Amygdala (tissue), 56 donors: ENCODE data around the gene RALGPS1.

Experiments
- DNase-seq, 56 donors: peaks; one replicate each; lab custom pipeline; 2025; lab: John Stamatoyannopoulos, UW

RALGPS1 gene

DNA sequence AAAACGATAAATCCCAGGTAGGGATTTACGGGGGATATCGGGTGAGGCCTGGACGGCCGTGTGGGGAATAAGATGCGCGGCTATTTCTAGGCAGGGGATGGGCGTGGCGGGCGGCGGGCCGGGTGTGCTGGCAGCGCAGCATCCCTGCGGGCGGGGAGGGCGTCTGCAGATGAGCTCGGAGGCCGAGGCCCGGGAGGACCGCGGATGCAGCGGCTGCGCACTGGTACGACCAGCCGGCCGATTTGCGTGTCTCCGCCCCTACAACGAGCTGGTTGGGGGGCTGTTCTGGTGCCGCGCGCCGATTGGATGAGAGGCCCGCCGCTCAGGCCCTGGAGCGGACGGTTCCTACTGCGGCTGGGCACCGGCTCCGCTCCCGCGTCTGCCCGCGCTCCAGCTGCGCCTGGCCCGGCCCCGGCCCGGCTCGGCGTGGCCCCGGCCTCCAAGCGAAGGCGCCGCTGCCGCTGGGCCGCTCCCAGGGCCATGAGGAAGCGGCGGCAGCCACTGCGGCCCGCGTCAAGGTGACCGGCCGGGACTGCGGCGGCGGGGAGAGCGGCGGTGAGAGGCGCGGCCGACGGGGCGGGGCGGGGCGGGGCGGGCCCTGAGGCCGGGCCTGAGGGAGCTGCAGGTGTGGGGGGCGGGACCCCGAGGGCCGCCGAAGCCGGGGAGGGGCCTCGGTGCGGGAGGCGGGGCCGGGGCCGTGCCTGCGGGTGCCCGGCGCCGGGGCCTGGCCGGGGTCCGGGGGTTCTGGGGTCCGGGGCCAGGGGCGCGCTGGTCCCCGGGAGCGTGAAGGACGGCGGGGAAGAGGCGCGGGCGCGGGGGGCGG lies at the start of gene RALGPS1:
Gene RALGPS1 (plus strand): TSS at position 325 of the 823 bp plus-strand sequence. CDS start 47,508 bp downstream, outside the sequence.
- peak; percentile 47 to 98 (median 92) for DNase-seq

DNA sequence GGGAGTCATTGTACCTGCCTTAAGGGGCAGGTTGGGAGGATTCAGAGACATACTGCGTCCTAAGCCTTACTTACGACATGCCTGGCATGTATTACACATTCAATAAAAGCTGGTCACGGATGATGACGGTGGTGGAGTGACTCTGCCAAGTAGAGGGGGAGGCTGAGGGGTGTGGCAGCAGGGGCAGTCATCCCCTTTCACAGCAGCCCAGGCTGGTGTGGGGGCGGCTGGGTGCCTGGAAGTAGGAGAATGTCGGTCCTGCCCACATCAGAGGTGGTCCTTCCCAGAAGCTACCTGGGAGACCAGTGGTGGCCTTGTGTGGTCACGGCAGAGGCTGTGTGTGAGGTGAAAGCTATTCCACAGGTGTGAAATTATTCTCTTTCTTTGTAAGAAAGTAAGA lies 45.2 kb upstream of the RALGPS1 start:
- no peak for DNase-seq

DNA sequence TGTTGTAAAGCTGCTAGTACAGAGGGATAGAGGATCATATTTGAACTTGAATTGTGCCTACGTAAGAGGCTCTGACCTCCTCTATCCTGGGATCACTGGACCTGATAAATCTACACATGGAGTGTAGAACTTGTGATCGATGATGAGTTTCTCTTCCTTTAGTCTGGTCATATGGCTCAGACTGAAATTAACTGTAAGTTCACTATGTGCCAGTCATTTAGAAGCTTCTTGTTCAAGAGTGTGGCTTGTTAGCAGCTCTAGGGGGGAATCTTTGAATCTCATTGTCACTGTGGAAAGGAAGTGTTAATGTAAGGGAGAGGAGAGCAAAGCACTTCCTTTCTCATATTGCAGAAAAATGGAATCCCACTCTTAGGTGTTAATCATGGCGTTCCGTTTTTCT lies 42.1 kb upstream of the RALGPS1 start:
- no peak for DNase-seq

- no peak for DNase-seq
Measured at GRCh38 chr9:126874546-126875314, 39.9 kb upstream of the RALGPS1 start.

DNA sequence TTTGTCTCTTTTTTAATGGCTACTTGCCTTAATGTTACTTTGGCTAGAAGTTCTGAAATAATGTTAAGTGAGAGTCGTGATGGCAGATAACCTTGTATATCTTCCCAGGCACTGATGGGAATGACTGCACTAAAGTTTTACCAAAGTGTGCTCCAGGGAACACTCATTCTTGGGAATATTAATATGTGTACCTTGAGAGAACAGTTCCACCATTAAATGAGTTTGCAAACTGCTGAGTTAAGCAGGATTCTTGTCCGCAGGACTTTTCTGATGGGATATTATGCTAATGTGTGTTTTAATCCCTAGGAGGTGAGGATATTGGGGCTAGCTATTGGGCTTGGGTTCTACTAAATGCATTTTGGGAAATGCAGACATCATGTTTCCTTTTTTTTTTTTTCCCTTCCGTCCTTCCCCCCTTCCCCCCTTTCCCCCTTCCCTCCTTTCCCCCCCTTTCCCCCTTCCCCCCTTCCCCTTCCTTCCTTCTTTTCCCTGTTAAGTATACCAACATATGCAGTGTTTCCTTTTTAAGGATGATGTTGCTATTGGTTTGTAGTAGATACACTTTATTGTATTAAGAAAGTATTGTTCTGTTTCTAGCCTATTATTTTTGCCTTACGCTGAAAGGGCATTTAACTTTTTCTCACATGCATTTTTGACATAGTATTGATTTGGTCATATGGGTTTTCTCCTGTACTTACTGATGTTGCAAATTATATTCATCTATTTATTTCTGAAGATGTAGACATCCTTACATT lies 38.6 kb upstream of the RALGPS1 start:
- DNase-seq, result no peak

DNA sequence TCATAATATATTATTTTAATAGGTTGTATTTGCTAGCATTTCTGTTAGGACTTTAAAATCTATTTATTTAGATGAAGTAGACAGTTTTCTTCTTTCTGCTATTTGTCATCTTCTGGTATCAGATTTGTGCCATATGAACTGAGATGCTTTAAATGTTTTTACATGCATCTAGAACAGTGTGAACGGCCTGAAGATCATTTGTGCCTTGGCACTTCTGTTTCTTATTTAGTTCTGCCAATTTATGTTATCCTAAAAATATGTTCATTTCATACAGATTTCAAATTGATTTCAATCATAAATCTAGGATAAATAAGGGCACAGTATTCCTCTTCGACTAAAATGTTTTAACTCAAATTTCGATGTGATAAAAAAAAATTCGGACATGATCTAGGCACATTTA lies 38.1 kb upstream of the RALGPS1 start:
- DNase-seq, result no peak

GRCh38 chr9:126877418-126877817 lies 37.2 kb upstream of the RALGPS1 start:
- DNase-seq, result no peak

DNA sequence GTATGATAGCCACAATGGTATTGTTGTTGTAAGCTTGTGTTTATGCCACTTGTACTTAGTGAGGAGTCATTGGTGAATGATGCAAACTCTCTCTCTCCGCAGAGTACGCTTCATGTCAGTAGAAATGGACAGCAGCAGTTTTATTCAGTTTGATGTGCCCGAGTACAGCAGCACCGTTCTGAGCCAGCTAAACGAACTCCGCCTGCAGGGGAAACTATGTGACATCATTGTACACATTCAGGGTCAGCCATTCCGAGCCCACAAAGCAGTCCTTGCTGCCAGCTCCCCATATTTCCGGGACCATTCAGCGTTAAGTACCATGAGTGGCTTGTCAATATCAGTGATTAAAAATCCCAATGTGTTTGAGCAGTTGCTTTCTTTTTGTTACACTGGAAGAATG lies 35.3 kb upstream of the RALGPS1 start:
- DNase-seq, result peak in 1 of 56 donors; percentile 19

- no peak for DNase-seq
Measured at GRCh38 chr9:126880226-126880946, 34.2 kb upstream of the RALGPS1 start.

GRCh38 chr9:126880947-126881332 lies 33.6 kb upstream of the RALGPS1 start:
- peak in 26 of 56 donors; percentile 9 to 66 (median 36) for DNase-seq

DNA sequence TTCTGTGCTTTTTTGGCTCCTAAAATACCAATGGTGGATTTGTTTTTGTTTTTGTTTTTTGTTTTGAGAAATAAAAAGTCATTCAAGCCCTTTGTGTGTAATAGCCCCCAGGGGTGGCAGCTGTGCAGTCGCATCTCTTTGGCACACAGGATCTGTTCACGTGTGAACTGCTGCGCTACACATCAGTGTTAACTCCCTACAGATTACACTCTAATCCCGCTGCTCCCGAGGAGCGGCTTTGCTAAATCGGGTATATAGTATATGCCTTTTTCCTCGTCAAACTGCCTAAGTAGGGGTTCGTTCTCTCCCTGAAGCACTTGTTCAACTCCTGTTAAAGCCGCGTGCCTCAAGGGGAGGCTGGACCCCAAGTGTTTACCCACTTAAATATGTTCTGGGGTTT lies 31.8 kb upstream of the RALGPS1 start:
- DNase-seq, result no peak

DNA sequence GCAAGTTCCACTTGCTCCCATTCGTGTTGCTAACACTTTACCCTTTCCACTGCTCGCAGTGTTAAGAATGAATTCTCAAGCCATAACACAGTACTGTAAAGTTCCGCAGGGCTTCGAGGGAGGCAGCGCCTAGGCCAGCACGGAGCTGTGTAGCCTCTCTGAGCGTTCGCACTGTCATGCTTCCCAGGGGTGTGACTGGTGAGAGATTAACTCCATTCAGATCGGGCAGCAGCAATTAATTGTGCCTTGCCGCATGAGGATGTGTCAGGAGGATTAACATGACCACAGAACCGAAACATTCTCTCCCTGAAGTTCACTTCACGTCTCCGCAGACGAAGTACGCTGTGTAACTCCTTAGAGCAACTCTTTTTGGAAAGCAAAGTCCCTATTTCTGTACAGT lies 30.9 kb upstream of the RALGPS1 start:
- DNase-seq, result no peak

GRCh38 chr9:126885131-126885641 lies 29.4 kb upstream of the RALGPS1 start:
- peak in 2 of 56 donors; percentile 19 to 23 for DNase-seq

GRCh38 chr9:126886034-126886822 lies 28.4 kb upstream of the RALGPS1 start:
- DNase-seq, result no peak

DNA sequence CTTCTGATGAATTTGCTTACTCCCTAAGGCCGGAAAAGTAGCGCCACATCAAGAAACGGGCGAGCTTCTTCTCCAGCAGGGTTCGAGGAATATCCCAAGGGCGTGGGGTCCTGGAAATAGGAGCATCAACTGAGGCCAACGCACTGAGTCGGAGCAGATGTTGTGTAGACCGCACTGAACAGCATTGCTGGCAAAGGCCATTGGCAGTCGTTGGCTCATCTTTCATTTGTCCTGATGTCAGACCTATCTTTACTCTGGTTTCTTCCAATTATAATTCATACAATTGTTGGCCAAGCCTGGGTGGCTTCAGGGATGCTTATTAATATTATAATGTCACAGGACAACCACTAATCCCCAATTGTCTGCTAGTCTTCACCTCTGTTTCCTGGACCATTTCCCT lies 27.7 kb upstream of the RALGPS1 start:
- no peak for DNase-seq

DNA sequence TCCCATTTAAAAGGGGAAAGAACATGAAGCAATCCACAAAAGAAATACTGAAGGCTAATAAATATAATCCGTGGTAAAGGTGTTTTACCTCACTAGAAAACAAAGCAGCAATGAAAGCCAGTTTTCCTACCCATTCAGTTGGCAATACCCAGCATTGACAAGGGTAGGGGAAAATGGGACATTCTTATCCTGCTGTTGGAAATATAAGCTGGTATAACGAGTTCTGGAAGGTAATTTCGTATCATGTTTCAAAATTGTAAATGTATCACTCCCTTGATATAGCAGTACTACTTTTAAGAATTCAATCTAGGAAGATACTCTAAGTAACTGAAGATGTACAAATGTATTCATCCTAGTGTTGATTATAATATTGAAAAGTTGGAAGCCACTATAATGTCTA lies 22.9 kb upstream of the RALGPS1 start:
- DNase-seq, result no peak

GRCh38 chr9:126893079-126893478 lies 21.5 kb upstream of the RALGPS1 start:
- DNase-seq, result no peak

DNA sequence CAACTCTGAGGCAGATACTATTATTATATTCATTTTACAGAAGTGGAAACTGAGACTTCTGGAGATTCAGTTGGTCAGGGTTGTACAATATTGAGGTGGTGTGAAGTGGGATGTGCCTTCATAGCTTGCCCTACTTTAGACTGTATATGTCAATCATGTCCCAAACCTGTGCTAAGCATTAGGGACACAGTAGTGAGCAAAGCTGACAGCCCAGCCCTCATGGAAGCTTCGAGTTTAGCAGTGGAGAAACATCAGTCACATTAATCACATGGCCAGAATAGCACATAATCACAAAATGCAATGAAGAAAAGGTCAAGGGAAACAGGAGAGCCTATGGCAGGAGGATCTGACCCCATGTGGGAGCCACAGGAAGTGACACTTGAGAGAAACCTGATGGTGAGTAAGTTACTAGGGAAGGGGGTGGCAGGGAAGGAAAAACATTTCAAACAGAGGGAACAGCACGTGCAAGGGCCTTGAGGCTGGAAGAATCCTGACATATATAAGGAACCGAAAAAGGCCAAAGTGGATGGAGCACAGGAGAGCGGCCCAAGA lies 20.5 kb upstream of the RALGPS1 start:
- DNase-seq, result no peak

- no peak for DNase-seq
Measured at GRCh38 chr9:126902210-126902609, 12.4 kb upstream of the RALGPS1 start.
